ENCODE results near the gene FECH.
"Not testable (repeated sequence)": the region's sequence is repeated elsewhere in the genome, so short reads cannot be mapped to it uniquely, and the experiment has no call there.

Gene FECH

GRCh38 chr18:57586251-57587049 lies at the start of gene FECH:
Gene FECH, minus strand, starts transcription at chr18:57586702. Its CDS starts 82 bp downstream, at chr18:57586620.
- DNase-seq (ENCODE audit: low read depth in 2 of 2) = peak; percentile 6 to 32

- DNase-seq (ENCODE audit: low read depth in 2 of 2) = no peak
These were observed 48.7 kb upstream of the FECH start for GRCh38 chr18:57635003-57635822.

GRCh38 chr18:57631697-57632096 lies 45.2 kb upstream of the FECH start:
- no peak for DNase-seq (ENCODE audit: low read depth in 2 of 2)

- DNase-seq (ENCODE audit: low read depth in 2 of 2) = no peak
These were observed 44.5 kb upstream of the FECH start for GRCh38 chr18:57630754-57631595.

- DNase-seq (ENCODE audit: low read depth in 2 of 2) = peak; percentile 78 to 91
These were observed 43.7 kb upstream of the FECH start for GRCh38 chr18:57630002-57630753.

- DNase-seq (ENCODE audit: low read depth in 2 of 2) = no peak
These were observed 42.9 kb upstream of the FECH start for GRCh38 chr18:57629422-57629821.

- no peak for DNase-seq (ENCODE audit: low read depth in 2 of 2)
These were observed 41.0 kb upstream of the FECH start for GRCh38 chr18:57627488-57627887.

- no peak for DNase-seq (ENCODE audit: low read depth in 2 of 2)
These were observed 38.5 kb upstream of the FECH start for GRCh38 chr18:57624988-57625387.

GRCh38 chr18:57621246-57621604 lies 34.7 kb upstream of the FECH start:
- DNase-seq (ENCODE audit: low read depth in 2 of 2) = no peak

GRCh38 chr18:57619876-57620275 lies 33.4 kb upstream of the FECH start:
- no peak for DNase-seq (ENCODE audit: low read depth in 2 of 2)

- no peak for DNase-seq (ENCODE audit: low read depth in 2 of 2)
These were observed 32.4 kb upstream of the FECH start for GRCh38 chr18:57618910-57619309.

- no peak for DNase-seq (ENCODE audit: low read depth in 2 of 2)
These were observed 17.4 kb upstream of the FECH start for GRCh38 chr18:57603871-57604270.

- DNase-seq (ENCODE audit: low read depth in 2 of 2) = no peak
These were observed 8.8 kb upstream of the FECH start for GRCh38 chr18:57595347-57595746.

- not testable (repeated sequence) for DNase-seq (ENCODE audit: low read depth in 2 of 2)
These were observed 6.2 kb upstream of the FECH start for GRCh38 chr18:57592716-57593115.

- no peak for DNase-seq (ENCODE audit: low read depth in 2 of 2)
These were observed 2.7 kb upstream of the FECH start for GRCh38 chr18:57589161-57589560.

- no peak for DNase-seq (ENCODE audit: low read depth in 2 of 2)
These were observed 678 bp upstream of the FECH start for GRCh38 chr18:57587098-57587661.

GRCh38 chr18:57585855-57586250 lies 649 bp downstream of the FECH start:
- DNase-seq (ENCODE audit: low read depth in 2 of 2) = no peak

GRCh38 chr18:57585421-57585820 lies 1.1 kb downstream of the FECH start:
- no peak for DNase-seq (ENCODE audit: low read depth in 2 of 2)

- no peak for DNase-seq (ENCODE audit: low read depth in 2 of 2)
These were observed 2.1 kb downstream of the FECH start for GRCh38 chr18:57584444-57584843.

GRCh38 chr18:57583297-57583835 lies 3.1 kb downstream of the FECH start:
- no peak for DNase-seq (ENCODE audit: low read depth in 2 of 2)

All from stimulated activated CD4-positive, alpha-beta T cell treated with anti-CD3 and anti-CD28 coated beads, Interleukin-1b, Interleukin-23, amount 100 ng/mL, for 1 hour (primary cell).